GM12801 (cell line): Measurements from ENCODE around the gene ANKRD30A.

ENCODE experiments used
- TF ChIP-seq, protein P1 (sequence below): IDR thresholded peaks from one replicate; pipeline ENCODE4 v1.5.1; 2011; ENCODE audit warnings: control low read depth; ENCODE audit not compliant: insufficient read length; ENCODE audit errors: extremely low read depth

Gene ANKRD30A

DNA sequence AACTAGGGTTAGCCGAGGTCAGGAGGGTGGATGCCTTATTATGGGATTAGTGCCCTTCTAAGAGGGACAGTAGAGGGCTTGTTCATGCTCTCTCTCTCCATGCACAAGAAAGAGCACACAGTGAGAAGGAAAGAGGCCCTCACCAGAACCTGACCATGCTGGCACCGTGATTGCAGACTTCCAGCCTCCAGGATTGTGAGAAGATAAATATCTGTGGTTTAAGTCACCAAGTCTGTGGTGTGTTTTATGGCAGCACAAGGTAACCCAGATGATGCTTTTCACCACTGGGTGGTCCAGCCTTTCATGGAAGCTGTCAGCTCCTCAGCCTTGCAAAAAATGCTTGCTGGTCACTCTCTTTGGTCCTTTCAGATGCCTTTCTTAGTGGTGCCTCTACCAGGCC is 175.9 kb downstream of the ANKRD30A start:
- TF ChIP-seq, protein P1, sequence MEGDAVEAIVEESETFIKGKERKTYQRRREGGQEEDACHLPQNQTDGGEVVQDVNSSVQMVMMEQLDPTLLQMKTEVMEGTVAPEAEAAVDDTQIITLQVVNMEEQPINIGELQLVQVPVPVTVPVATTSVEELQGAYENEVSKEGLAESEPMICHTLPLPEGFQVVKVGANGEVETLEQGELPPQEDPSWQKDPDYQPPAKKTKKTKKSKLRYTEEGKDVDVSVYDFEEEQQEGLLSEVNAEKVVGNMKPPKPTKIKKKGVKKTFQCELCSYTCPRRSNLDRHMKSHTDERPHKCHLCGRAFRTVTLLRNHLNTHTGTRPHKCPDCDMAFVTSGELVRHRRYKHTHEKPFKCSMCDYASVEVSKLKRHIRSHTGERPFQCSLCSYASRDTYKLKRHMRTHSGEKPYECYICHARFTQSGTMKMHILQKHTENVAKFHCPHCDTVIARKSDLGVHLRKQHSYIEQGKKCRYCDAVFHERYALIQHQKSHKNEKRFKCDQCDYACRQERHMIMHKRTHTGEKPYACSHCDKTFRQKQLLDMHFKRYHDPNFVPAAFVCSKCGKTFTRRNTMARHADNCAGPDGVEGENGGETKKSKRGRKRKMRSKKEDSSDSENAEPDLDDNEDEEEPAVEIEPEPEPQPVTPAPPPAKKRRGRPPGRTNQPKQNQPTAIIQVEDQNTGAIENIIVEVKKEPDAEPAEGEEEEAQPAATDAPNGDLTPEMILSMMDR, result no peak

DNA sequence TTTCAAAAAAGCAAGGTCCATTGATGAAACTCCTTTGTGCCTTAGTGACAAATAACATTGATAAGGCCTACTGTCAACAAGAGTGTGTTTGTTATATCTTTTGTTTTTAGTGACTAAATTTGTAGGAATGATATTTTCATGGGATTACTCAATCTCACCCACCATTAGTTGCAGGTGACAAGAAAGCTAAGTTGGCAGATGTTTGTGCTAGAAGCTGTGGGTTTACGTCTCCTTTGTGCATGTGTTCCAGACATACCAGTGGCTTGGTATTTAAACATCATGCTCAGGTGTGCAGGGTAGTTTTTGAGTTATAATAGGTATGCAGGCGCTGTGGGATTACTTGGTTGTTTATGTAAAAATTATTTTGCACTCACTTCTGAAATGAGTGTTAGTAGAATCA is 178.6 kb downstream of the ANKRD30A start:
- TF ChIP-seq, protein P1, result no peak

- TF ChIP-seq, protein P1, result no peak
These were observed 189.0 kb downstream of the ANKRD30A start for GRCh38 chr10:37314350-37314749.

DNA sequence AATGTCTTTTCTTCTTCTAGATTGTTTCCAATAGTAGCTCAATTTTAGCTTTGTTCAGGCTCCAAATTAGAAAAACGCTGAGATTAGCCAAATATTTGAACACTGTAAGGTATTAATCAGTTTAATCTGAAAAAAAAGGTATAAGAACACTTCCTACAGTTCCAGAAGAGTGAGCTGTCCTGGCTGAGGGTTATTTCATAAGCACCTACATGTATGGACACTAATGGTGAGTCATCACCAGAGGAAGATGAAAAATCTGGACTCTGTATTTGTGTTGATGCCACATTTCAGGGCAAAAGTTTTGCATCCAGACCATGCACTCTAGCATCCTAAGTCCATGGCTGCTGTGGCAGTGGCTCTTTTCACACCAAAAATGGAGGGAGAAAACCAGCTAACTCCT is 189.5 kb downstream of the ANKRD30A start:
- TF ChIP-seq, protein P1, result no peak

DNA sequence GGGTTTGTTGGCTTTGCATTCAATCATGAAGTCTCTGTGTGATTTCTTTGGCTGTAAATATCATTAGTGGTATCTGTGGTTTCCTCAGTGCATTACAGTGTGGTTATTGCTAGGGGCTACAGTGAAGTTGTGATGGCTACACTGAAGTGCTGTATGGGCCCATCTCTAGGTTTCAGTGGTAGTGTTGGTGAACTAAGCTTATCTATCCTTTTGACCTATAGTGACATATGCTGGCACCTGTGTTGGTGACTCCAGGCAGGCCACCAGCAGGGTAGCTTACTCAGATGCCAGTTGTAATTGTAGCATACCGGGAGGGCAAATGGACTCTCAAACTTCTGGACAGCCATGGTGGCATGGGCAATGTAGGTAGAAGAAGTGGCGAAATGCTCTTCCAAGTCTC is 219.0 kb downstream of the ANKRD30A start:
- TF ChIP-seq, protein P1, result no peak

DNA sequence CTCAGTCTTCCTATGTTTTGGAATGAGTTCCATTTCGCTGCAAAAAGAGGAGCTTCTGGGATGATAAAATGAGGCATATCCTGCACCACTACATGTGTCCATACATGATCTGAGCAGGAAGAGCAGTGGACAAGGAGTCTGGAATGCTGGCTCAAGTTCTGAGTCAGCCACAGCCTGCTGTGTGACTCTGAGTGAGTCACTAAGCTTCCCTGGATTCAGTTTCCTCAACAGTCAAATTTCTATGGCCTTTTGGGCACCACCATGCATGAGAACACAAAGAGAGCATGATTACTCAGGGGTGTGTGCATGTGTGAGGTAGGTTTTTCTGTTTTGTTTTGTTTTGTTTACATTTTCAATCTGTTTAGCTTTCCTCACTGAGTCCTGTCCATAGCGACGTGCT is 254.6 kb downstream of the ANKRD30A start:
- TF ChIP-seq, protein P1, result no peak

DNA sequence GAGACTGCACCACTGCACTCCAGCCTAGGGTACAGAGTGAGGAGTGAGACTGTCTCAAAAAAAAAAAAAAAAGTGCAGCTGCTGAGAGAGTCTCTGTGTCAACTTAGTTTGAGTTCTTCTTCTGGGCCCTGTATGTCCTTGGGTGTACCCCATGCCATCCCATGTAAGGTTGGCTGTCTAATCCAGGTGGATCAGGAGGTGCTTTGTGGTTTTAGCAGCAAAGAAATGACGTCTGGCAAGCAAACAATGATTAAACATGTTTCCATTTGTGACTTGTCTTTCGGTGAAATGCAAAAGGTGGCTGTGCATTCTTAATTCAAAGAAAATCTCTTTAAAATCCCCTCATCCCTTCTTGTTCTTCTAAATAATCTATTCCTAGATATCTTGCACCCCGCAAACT is 255.9 kb downstream of the ANKRD30A start:
- TF ChIP-seq, protein P1, result no peak

DNA sequence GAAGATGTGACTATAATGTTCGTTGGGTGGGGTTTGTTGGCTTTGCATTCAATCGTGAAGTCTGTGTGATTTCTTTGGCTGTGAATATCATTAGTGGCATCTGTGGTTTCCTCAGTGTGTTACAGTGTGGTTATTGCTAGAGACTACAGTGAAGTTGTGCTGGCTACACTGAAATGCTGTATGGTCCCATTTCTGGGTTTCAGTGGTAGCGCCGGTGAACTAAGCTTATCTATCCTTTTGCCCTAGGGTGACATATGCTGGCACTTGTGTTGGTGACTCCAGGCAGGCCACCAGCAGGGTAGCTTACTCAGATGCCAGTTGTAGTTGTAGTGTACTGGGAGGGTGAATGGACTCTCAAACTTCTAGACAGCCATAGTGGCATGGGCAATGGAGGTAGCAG is 259.5 kb downstream of the ANKRD30A start:
- TF ChIP-seq, protein P1, result no peak
